Measurements from ENCODE around the gene PSMD9. TPM values are rescaled to one million over a fixed set of nuclear protein-coding genes. Genes with fewer than 3 reads are reported as not detected.

The PSMD9 gene, protein sequence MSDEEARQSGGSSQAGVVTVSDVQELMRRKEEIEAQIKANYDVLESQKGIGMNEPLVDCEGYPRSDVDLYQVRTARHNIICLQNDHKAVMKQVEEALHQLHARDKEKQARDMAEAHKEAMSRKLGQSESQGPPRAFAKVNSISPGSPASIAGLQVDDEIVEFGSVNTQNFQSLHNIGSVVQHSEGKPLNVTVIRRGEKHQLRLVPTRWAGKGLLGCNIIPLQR
- total RNA-seq, result 46.2 TPM

DNA sequence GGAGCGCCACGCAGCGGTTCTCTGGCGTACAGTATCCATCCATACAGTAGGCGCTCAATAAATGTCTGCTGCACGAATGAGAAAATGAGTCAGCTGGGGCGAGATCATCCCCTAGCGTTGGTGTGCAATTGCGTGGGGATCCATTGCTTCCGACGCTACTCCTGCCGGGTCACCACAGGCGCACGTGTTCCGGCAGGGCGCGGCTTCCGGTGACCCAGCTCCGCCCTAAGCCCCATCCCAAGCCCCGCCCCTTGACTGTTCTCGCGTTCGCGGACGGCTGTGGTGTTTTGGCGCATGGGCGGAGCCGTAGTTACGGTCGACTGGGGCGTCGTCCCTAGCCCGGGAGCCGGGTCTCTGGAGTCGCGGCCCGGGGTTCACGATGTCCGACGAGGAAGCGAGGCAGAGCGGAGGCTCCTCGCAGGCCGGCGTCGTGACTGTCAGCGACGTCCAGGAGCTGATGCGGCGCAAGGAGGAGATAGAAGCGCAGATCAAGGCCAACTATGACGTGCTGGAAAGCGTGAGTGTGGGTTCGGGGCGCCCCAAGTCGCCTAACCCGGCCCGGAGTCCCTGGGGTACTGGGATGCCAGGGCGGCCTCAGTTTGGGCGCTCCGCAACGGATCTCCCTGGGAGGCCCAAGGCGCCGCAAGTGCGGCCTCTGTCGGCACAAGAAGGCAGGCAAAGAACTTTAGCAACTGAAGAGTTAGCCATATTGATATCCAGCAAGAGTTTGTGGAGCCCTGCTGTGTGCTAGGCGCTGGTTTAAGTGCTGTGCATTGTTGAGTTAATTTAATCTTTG lies at the start of gene PSMD9:
Gene PSMD9, plus strand, starts transcription at position 313 of the 796 bp plus-strand sequence. Its CDS starts 67 bp downstream, at position 380.
- TF ChIP-seq POLR2A (IDR thresholded peaks at IDR 0.05) (peak in 1 of 2 donors; percentile 56), POLR2AphosphoS5 (IDR thresholded peaks at IDR 0.05; ENCODE audit: insufficient read depth in 1 of 2, low read depth in 1 of 2) (peak; percentile 96 to 97)
- TF ChIP-seq, protein P1, sequence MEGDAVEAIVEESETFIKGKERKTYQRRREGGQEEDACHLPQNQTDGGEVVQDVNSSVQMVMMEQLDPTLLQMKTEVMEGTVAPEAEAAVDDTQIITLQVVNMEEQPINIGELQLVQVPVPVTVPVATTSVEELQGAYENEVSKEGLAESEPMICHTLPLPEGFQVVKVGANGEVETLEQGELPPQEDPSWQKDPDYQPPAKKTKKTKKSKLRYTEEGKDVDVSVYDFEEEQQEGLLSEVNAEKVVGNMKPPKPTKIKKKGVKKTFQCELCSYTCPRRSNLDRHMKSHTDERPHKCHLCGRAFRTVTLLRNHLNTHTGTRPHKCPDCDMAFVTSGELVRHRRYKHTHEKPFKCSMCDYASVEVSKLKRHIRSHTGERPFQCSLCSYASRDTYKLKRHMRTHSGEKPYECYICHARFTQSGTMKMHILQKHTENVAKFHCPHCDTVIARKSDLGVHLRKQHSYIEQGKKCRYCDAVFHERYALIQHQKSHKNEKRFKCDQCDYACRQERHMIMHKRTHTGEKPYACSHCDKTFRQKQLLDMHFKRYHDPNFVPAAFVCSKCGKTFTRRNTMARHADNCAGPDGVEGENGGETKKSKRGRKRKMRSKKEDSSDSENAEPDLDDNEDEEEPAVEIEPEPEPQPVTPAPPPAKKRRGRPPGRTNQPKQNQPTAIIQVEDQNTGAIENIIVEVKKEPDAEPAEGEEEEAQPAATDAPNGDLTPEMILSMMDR (IDR thresholded peaks at IDR 0.05), result peak; percentile 42 to 52 (median 44)
- H3K27ac ChIP-seq, result peak within 1 kb of the TSS; percentile 97
- H3K36me3 ChIP-seq, result no peaks in the 10 kb centered on the region
- peak; percentile 97 for DNase-seq (ENCODE audit: extremely low spot score in 2 of 2)
- intact Hi-C loops (cut with DNase I), result loop anchor here (2.0 to 5.0 kb wide), 3 partner anchors 30 to 1084 kb away; partner anchors contain the start of gene HPD
- no peaks in the 10 kb centered on the region for H3K9me3 ChIP-seq
- peaks cover 32% of the 10 kb centered on the region for H3K4me1 ChIP-seq
- H3K27me3 ChIP-seq, result no peaks in the 10 kb centered on the region
- peak within 1 kb of the TSS; percentile 71 to 89 for H3K4me3 ChIP-seq

DNA sequence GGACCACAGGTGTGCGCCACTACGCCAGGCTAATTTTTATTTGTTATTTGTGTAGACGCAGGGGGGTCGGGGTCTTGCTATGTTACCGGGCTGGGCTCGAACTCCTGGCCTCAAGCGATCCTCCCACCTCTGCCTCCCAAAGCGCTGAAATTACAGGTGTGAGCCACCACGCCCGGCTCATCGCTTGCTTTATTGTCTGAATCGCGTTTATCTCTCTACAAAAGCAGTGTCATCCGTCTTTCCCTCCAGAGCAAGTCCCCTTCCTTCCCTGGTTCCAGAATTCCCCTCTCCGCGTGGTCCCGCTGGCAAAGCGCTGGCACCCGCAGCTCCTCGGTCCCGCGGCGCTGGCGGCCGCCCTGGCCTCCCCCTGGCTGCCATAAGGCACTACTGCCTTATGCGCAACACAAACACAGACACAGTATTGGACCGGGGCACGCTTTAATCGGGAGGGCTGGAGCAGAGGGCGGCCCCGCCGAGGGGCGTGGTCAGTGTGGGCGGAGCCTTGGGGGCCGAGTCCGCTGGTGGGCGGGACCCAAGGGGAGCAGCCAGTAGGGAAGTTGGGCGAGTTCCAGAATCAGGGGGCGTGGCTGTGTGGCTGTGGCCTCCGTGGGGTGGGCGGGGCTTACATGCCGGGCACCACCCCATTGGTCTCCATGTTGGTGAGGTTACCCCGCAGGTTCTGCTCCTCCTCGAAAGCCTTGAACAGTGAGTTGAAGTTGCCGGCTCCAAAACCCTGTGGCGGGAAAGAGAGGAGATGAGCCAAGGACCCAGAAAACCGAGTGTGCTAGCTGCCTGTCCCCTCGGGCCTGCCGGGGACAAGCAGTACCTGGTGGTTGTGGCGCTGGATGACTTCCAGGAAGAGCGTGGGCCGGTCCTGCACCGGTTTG lies 49.2 kb upstream of the PSMD9 start:
- peak in 1 of 2 donors; percentile 14 for TF ChIP-seq POLR2A (IDR thresholded peaks at IDR 0.05)
- TF ChIP-seq POLR2AphosphoS5 (IDR thresholded peaks at IDR 0.05; ENCODE audit: insufficient read depth in 1 of 2, low read depth in 1 of 2), result peak; percentile 84
- TF ChIP-seq, protein P1 (IDR thresholded peaks at IDR 0.05), result peak in 2 of 3 experiments; percentile 11 to 16
- peak overlapping the region; percentile 76 for H3K27ac ChIP-seq

GRCh38 chr12:121839993-121840761 lies 48.4 kb upstream of the PSMD9 start:
- intact Hi-C loops (cut with DNase I), result no loop called here
- no peak for DNase-seq (ENCODE audit: extremely low spot score in 2 of 2)
- Histone ChIP-seq H3K4me1 (peaks cover 11% of the 10 kb centered on the region), H3K4me3 (peak overlapping the region; percentile 60 to 66), H3K27ac (peak overlapping the region; percentile 76), H3K9me3 (no peaks in the 10 kb centered on the region), H3K36me3 (no peaks in the 10 kb centered on the region), H3K27me3 (no peaks in the 10 kb centered on the region)
- TF ChIP-seq POLR2A (IDR thresholded peaks at IDR 0.05) (no peak), POLR2AphosphoS5 (IDR thresholded peaks at IDR 0.05; ENCODE audit: insufficient read depth in 1 of 2, low read depth in 1 of 2) (no peak)
- TF ChIP-seq, protein P1 (IDR thresholded peaks at IDR 0.05), result no peak

More for the DNA sequence above, 49.2 kb upstream of the PSMD9 start:
- no peaks in the 10 kb centered on the region for H3K36me3 ChIP-seq
- H3K27me3 ChIP-seq, result no peaks in the 10 kb centered on the region
- H3K9me3 ChIP-seq, result no peaks in the 10 kb centered on the region
- intact Hi-C loops (cut with DNase I), result no loop called here
- DNase-seq (ENCODE audit: extremely low spot score in 2 of 2), result peak; percentile 97 to 98
- peak overlapping the region; percentile 60 to 66 for H3K4me3 ChIP-seq
- H3K4me1 ChIP-seq, result peaks cover 11% of the 10 kb centered on the region

GRCh38 chr12:121843236-121843982 lies 45.2 kb upstream of the PSMD9 start:
- Histone ChIP-seq H3K4me1 (peaks cover 11% of the 10 kb centered on the region), H3K4me3 (no peak overlapping the region), H3K27me3 (no peaks in the 10 kb centered on the region), H3K27ac (no peak overlapping the region), H3K9me3 (no peaks in the 10 kb centered on the region), H3K36me3 (no peaks in the 10 kb centered on the region)
- TF ChIP-seq POLR2A (IDR thresholded peaks at IDR 0.05) (no peak), POLR2AphosphoS5 (IDR thresholded peaks at IDR 0.05; ENCODE audit: insufficient read depth in 1 of 2, low read depth in 1 of 2) (no peak)
- TF ChIP-seq, protein P1 (IDR thresholded peaks at IDR 0.05), result no peak
- no peak for DNase-seq (ENCODE audit: extremely low spot score in 2 of 2)
- intact Hi-C loops (cut with DNase I), result no loop called here

Data from vagina (tissue), 2 donors.